GM21786 (cell line): ENCODE results near the gene SNW1.
"Not testable (repeated sequence)": the region's sequence is repeated elsewhere in the genome, so short reads cannot be mapped to it uniquely, and the experiment has no call there.

Experiments
- ATAC-seq: cut with Tn5 transposase; IDR thresholded peaks from one replicate; pipeline ENCODE4 v1.9.1; 2021; ENCODE audit not compliant: unreplicated experiment

The SNW1 gene

GRCh38 chr14:77760381-77761204 lies at the start of gene SNW1:
Gene SNW1, minus strand, starts transcription at chr14:77761156. Its CDS starts 29 bp downstream, at chr14:77761127.
- ATAC-seq = peak; percentile 96

- no peak for ATAC-seq
These were observed 48.1 kb upstream of the SNW1 start for GRCh38 chr14:77809011-77809410.

- ATAC-seq = no peak
These were observed 47.3 kb upstream of the SNW1 start for GRCh38 chr14:77808250-77808649.

GRCh38 chr14:77805706-77806105 lies 44.8 kb upstream of the SNW1 start:
- no peak for ATAC-seq

GRCh38 chr14:77804592-77804991 lies 43.6 kb upstream of the SNW1 start:
- ATAC-seq = no peak

GRCh38 chr14:77800814-77801213 lies 39.9 kb upstream of the SNW1 start:
- ATAC-seq = no peak

GRCh38 chr14:77799863-77800730 lies 39.1 kb upstream of the SNW1 start, which contains the start of gene ADCK1:
Gene ADCK1, plus strand, starts transcription at chr14:77800109. Its CDS starts 18,870 bp downstream, at chr14:77818979.
- peak; percentile 91 for ATAC-seq

GRCh38 chr14:77799456-77799855 lies 38.5 kb upstream of the SNW1 start:
- ATAC-seq = not testable (repeated sequence)

- no peak for ATAC-seq
These were observed 33.4 kb upstream of the SNW1 start for GRCh38 chr14:77794357-77794756.

GRCh38 chr14:77793255-77793654 lies 32.3 kb upstream of the SNW1 start:
- not testable (repeated sequence) for ATAC-seq

- no peak for ATAC-seq
These were observed 30.3 kb upstream of the SNW1 start for GRCh38 chr14:77791225-77791600.

GRCh38 chr14:77790566-77791224 lies 29.7 kb upstream of the SNW1 start:
- ATAC-seq = no peak

GRCh38 chr14:77786148-77786547 lies 25.2 kb upstream of the SNW1 start:
- ATAC-seq = no peak

GRCh38 chr14:77782202-77782601 lies 21.2 kb upstream of the SNW1 start:
- peak; percentile 45 for ATAC-seq

- ATAC-seq = not testable (repeated sequence)
These were observed 13.0 kb upstream of the SNW1 start for GRCh38 chr14:77773966-77774365.

- ATAC-seq = not testable (repeated sequence)
These were observed 7.6 kb upstream of the SNW1 start for GRCh38 chr14:77768442-77769069.

- ATAC-seq = no peak
These were observed 3.0 kb upstream of the SNW1 start for GRCh38 chr14:77763978-77764377.

- no peak for ATAC-seq
These were observed 2.4 kb upstream of the SNW1 start for GRCh38 chr14:77763316-77763715.

- peak; percentile 15 for ATAC-seq
These were observed 412 bp upstream of the SNW1 start for GRCh38 chr14:77761205-77761931.
